ENCODE measurements around the gene AHDC1. TPM values are rescaled to one million over a fixed set of nuclear protein-coding genes. Genes with fewer than 3 reads are reported as not detected.

Gene AHDC1
- total and polyA plus RNA-seq, 9 of the 15 experiments (the other 6 are each of a cell fraction or from before 2014, with no cell fraction given), result 0.21 to 36.4 (median 4.7) TPM

DNA sequence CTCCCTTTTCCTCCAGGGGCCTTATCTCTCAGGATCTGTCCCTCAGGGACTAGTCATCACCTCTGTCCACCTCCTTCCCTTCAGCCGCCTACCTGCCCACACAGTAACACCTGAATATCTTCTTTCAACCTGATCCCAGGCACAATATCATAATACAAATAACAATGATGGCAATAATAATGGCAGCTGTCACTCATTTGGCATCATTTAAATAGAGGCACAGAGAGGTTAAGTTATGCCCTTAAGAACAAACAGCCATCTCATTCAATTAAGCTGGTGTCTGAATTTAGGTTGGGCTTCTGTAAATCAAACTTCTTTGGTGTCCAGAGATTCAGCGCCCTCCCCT is 47.5 kb downstream of the AHDC1 start (continued):
- TF ChIP-seq, protein P1, sequence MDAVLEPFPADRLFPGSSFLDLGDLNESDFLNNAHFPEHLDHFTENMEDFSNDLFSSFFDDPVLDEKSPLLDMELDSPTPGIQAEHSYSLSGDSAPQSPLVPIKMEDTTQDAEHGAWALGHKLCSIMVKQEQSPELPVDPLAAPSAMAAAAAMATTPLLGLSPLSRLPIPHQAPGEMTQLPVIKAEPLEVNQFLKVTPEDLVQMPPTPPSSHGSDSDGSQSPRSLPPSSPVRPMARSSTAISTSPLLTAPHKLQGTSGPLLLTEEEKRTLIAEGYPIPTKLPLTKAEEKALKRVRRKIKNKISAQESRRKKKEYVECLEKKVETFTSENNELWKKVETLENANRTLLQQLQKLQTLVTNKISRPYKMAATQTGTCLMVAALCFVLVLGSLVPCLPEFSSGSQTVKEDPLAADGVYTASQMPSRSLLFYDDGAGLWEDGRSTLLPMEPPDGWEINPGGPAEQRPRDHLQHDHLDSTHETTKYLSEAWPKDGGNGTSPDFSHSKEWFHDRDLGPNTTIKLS (IDR thresholded peaks at IDR 0.05; ENCODE audit: borderline replicate concordance, low read depth), result 0 out of 2 replicates have a peak, but pooled peaks have one; percentile 28
- TF ChIP-seq ZEB2 (IDR thresholded peaks at IDR 0.05), result peak; percentile 66
- TF ChIP-seq, protein P2, sequence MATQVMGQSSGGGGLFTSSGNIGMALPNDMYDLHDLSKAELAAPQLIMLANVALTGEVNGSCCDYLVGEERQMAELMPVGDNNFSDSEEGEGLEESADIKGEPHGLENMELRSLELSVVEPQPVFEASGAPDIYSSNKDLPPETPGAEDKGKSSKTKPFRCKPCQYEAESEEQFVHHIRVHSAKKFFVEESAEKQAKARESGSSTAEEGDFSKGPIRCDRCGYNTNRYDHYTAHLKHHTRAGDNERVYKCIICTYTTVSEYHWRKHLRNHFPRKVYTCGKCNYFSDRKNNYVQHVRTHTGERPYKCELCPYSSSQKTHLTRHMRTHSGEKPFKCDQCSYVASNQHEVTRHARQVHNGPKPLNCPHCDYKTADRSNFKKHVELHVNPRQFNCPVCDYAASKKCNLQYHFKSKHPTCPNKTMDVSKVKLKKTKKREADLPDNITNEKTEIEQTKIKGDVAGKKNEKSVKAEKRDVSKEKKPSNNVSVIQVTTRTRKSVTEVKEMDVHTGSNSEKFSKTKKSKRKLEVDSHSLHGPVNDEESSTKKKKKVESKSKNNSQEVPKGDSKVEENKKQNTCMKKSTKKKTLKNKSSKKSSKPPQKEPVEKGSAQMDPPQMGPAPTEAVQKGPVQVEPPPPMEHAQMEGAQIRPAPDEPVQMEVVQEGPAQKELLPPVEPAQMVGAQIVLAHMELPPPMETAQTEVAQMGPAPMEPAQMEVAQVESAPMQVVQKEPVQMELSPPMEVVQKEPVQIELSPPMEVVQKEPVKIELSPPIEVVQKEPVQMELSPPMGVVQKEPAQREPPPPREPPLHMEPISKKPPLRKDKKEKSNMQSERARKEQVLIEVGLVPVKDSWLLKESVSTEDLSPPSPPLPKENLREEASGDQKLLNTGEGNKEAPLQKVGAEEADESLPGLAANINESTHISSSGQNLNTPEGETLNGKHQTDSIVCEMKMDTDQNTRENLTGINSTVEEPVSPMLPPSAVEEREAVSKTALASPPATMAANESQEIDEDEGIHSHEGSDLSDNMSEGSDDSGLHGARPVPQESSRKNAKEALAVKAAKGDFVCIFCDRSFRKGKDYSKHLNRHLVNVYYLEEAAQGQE (IDR thresholded peaks at IDR 0.05; ENCODE audit: borderline replicate concordance), result no peak
- TF ChIP-seq, protein P2 (CRISPR knock-in tag; IDR thresholded peaks at IDR 0.05; ENCODE audit: low read depth), result no peak
- 0 out of 4 replicates have a peak, but pooled peaks of 1 of the 2 experiments have one; percentile 34 for TF ChIP-seq HDAC1 (IDR thresholded peaks at IDR 0.05)
- peak; percentile 77 to 90 for TF ChIP-seq KDM1A (IDR thresholded peaks at IDR 0.05)
- 0 out of 2 replicates have a peak, but pooled peaks have one; percentile 34 for TF ChIP-seq E2F4 (CRISPR knock-in tag; IDR thresholded peaks at IDR 0.05; ENCODE audit: low read depth)
- peak; percentile 89 for TF ChIP-seq ZFP36 (IDR thresholded peaks at IDR 0.05; ENCODE audit: low read depth, low read length, partially characterized antibody)
- peak; percentile 94 for TF ChIP-seq SMARCA5 (IDR thresholded peaks at IDR 0.05)
- TF ChIP-seq STAT5A (IDR thresholded peaks at IDR 0.05; ENCODE audit: borderline replicate concordance, low read length), result no peak
- no peak for TF ChIP-seq CC2D1A (IDR thresholded peaks at IDR 0.05)
- 0 out of 4 replicates have a peak, but pooled peaks of 1 of the 2 experiments have one; percentile 25 for TF ChIP-seq TRIM24 (IDR thresholded peaks at IDR 0.05)
- 0 out of 3 replicates have a peak, but pooled peaks of 1 of the 2 experiments have one; percentile 24 for TF ChIP-seq CBX3 (IDR thresholded peaks at IDR 0.05; ENCODE audit: borderline replicate concordance in 1 of 2, low read length in 2 of 2)
- TF ChIP-seq HDGF (IDR thresholded peaks at IDR 0.05), result peak; percentile 91; the same call in 1 of the 2 replicates
- TF ChIP-seq TRIM25 (IDR thresholded peaks at IDR 0.05; ENCODE audit: borderline replicate concordance), result 0 out of 2 replicates have a peak, but pooled peaks have one; percentile 13
- TF ChIP-seq NCOA2 (IDR thresholded peaks at IDR 0.05; ENCODE audit: partially characterized antibody in 2 of 2), result no peak

Data from K562 (cell line).